Measurements from ENCODE around the gene MOCOS.
A peak's percentile ranks its signal among the peaks of the same experiment; 100 is the strongest.
"Not testable (repeated sequence)": the region's sequence is repeated elsewhere in the genome, so short reads cannot be mapped to it uniquely, and the experiment has no call there.

Gene MOCOS

GRCh38 chr18:36187193-36187825 is at the start of gene MOCOS:
Gene MOCOS, plus strand, starts transcription at chr18:36187497. Its CDS starts 43 bp downstream, at chr18:36187540.
- peak in 18 of 58 donors; percentile 5 to 50 (median 18) for DNase-seq

DNA sequence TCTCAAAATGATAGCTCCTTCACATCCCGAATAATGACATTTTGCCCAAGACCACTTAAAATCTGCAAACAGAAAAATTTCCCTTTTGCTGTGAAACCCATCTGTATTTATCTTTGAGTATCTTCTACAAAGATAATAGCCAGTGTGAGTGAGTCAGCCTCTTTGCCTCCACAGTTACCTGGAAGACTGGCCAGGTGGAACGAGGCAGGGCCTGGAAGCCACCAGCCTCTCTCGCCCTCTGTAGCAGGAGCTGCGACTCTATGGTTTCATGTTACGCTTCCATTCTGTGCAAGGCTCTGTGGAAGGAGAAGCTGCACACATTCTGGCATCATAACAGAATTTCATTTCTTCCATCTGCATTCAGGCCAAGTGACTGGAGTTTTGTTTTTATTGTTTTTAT is 48.1 kb upstream of the MOCOS start:
- DNase-seq = no peak

DNA sequence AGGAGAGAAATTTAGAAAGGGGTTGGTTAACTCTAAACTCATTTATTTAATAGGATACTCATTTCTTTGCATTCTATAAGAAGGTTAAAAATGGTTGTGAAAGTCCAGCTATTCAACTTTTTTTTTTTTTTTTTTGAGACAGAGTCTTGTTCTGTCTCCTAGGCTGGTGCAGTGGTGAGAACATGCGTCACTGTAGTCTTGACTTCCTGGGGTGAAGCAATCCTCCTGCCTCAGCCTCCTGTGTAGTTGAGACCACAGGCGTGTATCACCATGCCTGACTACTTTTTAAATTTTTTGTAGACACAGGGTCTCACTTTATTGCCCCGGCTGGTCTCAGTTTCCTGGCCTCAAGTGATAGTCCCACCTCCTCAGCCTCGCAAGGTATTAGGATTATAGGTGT is 45.7 kb upstream of the MOCOS start:
- DNase-seq = no peak

- no peak for DNase-seq
Measured at GRCh38 chr18:36142751-36143150, 44.5 kb upstream of the MOCOS start.

- no peak for DNase-seq
Measured at GRCh38 chr18:36143391-36143790, 43.9 kb upstream of the MOCOS start.

DNA sequence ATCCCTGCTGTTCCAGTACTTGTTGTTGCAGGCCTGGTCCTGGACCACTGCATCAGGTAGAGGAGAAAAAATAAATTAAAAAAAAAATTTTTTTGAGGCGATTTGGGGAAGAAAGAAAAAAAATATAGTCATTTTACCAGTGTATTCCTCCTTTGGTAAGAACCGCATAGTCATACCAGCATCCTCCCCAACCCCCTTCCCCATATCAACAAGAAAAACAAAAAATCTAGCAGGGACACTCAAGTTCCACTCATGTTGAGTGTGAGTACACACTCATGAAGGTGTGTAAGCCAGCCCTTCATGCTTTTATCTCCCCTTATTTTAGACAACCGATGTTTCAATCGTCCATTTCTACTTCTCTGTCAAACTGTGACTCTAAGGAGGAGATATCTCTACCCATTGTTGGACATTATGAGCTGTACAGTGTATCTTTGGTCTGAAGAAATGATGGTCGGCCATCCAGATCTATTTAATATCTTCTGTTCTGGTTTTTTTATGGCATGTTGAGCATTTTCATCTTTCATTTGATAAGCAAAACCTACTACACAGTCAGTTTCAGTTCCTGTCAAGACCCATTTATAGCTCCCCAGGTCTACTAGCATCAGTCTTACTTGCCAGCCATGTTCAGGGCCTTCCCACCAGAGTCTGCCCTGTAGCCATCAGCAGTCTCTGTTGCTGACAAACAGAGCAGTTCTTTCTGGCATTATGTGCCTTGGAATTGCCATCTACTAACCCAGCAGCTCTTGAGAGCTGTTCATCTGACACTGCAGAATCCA is 37.6 kb upstream of the MOCOS start:
- no peak for DNase-seq

- no peak for DNase-seq
Measured at GRCh38 chr18:36152781-36153180, 34.5 kb upstream of the MOCOS start.

DNA sequence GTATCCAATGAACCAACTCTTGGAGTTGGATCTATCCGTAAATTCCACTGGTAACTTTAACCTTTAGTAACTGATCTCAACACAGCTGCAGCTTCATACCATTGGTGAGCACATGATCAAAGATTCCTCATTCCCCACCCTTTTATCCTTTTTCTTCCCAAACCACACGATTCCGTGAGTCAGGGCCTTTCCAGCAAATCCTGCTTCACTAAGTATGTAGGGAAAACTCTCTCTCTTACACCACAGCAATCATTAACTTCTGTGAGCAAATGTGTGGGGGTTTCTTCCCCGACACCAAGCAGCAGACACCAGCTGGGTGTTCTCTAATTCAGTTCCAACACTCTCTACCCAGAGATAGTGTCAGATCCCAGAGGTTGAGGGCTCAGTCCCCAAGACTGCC is 34.1 kb upstream of the MOCOS start:
- no peak for DNase-seq

- DNase-seq = no peak
Measured at GRCh38 chr18:36153771-36154170, 33.5 kb upstream of the MOCOS start.

GRCh38 chr18:36155851-36156757 is 31.2 kb upstream of the MOCOS start:
- DNase-seq = no peak

DNA sequence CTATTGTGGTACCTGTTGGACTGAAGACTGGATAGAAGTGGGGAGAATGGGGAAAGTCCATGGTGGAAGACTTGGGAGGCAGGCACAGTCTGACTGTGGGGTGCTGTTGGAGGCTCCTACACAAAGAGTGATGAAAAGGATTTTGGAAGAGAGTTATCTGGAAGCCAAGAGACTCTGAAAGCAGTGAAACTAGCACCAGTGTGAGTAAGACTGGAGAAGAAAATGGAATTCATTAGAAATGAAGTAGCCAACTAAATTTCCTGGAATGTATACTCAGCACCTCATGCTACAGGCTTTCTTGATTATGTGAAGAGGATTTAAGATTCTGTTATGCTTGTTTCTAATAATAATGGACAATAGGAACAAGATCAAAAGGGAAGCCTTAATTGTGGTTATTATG is 29.9 kb upstream of the MOCOS start:
- no peak for DNase-seq

- DNase-seq = no peak
Measured at GRCh38 chr18:36158266-36158867, 28.9 kb upstream of the MOCOS start.

- DNase-seq = no peak
Measured at GRCh38 chr18:36160959-36161371, 26.3 kb upstream of the MOCOS start.

- DNase-seq = no peak
Measured at GRCh38 chr18:36162981-36163380, 24.3 kb upstream of the MOCOS start.

DNA sequence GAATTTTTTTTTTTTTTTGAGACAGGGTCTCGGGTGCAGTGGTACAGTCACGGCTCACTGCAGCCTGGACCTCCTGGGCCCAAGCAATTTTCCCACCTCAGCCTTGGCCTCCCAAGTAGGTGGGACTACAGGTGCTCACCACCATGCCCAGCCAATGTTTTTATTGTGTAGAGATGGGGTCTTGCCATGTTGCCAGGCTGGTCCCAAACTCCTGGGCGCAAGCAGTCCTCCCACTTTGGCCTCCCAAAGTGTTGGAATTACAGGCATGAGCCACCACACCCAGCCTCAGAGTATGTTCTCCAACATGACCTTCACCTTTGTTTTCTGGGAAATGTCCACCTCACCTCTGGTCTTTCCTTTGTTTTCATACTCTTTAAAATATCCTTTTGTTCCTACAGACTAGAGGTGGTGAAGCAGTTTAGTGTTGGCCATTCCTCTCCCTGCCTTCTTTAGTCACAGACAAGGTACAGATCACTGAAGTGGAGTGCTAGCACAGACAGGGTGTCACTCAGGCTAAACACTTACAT is 19.5 kb upstream of the MOCOS start:
- no peak for DNase-seq

GRCh38 chr18:36168296-36168695 is 19.0 kb upstream of the MOCOS start:
- DNase-seq = not testable (repeated sequence)

DNA sequence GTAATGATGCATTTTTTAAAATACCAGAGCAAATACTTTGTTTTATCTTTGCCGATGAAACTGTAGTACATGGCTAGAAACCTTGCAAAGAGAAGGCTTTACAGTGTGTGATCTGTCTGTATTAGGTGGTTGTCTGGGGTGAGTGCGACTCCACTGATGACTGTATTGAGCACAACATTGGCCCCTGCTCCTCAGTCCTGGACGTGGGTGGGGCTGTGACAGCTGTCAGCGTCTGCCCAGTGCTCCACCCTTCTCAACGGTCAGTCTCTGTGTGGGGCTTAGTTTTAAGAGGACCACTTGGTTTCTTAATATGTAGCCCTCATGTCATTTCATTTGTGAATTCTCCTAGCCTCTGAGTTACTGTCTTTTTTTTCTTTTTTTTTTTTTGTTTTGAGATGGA is 17.4 kb upstream of the MOCOS start:
- no peak for DNase-seq

DNA sequence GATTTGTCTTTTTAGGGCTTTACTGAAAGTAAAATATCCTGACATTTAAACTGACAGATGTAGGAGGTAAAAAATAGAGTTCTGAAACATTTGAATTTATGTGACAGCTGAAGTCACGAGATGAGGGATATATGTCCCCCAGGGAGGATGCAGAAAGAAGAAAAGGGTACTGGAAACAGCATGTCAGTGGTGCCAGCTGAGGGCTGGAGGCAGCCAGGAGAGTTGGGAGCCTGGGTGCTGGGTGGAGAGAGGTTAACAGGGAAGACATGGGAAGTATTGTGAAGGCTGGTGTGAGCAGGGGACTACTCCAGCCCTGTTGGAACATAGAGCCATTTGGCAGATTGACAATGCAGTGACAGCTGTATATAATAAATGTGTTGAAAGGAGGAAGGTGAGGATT is 11.8 kb upstream of the MOCOS start:
- no peak for DNase-seq

- DNase-seq = no peak
Measured at GRCh38 chr18:36176177-36176584, 11.1 kb upstream of the MOCOS start.

DNA sequence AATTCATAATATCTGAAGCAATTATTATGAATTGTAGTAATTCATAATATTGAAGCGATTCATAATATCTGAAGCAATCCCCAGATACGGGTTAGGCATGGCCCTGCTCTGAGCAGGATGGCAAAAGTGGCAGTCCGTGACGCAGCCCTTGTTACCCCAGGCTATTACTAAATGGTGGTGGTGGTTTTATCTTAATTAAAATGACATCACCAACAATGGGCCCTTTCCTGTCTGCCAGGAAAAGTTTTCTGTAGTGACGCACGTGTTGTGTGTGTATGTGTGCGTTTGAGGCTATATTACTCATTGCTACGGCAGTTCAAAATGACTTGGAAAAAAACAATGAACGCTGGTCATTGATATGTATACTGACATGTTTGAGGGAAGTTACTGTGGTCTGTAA is 10.6 kb upstream of the MOCOS start:
- no peak for DNase-seq

DNA sequence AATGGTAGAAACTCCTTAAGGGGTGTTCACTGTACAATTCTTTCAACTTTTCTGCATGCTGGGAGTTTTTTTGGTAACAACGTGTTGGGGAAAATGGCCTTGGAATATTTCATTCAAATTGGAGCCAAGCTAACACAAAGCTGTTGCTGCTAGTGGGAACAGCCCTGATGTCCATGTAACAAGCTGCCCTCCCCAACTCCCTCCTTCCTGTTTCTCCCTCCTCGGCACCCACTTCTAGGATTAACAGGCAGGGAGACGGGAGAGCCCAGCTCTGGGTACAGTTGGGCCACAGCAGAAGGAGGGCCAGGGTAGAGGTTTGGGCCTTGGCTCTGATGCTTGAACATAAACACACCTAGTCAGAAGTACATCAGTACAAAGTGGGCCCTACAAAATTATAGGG is 9.4 kb upstream of the MOCOS start:
- DNase-seq = no peak
